SK-N-SH treated with all-trans-retinoic acid at 6 μM for 48 hours (cell line): ENCODE data around the gene NRAP.

Experiments used
- ATAC-seq: fragments of 200-7000 bp; cut with Tn5 transposase; 3 replicates; pipeline ENCODE4 v1.9.1; 2020; ENCODE audit warnings: mild to moderate bottlenecking, moderate library complexity
- CREB5 ChIP-seq: fragments of 250-450 bp; sonication (Bioruptor Pico); IDR thresholded peaks from 2 replicates; pipeline ENCODE4 v1.5.1; 2020; ENCODE audit warnings: low read depth, mild to moderate bottlenecking, moderate library complexity
- CSDC2 ChIP-seq: fragments of 250-450 bp; sonication (Bioruptor Pico); IDR thresholded peaks from 2 replicates; pipeline ENCODE4 v1.5.0; 2020; ENCODE audit warnings: mild to moderate bottlenecking, moderate library complexity
- CSRNP3 ChIP-seq: fragments of 250-450 bp; sonication (Bioruptor Pico); IDR thresholded peaks from 2 replicates; pipeline ENCODE4 v1.5.1; 2021; ENCODE audit warnings: mild to moderate bottlenecking, moderate library complexity
- ESRRG ChIP-seq: fragments of 250-450 bp; sonication (Bioruptor Pico); IDR thresholded peaks from 2 replicates; pipeline ENCODE4 v1.6.1; 2021; ENCODE audit warnings: mild to moderate bottlenecking
- GLIS3 ChIP-seq: fragments of 250-450 bp; sonication (Bioruptor Pico); IDR thresholded peaks from 2 replicates; pipeline ENCODE4 v1.5.0; 2020; ENCODE audit warnings: mild to moderate bottlenecking, moderate library complexity
- ISL1 ChIP-seq: fragments of 250-450 bp; sonication (Bioruptor Pico); IDR thresholded peaks from 2 replicates; pipeline ENCODE4 v2.1.2; 2022; ENCODE audit warnings: mild to moderate bottlenecking, moderate library complexity
- OSR1 ChIP-seq: fragments of 250-450 bp; sonication (Bioruptor Pico); IDR thresholded peaks from 2 replicates; pipeline ENCODE4 v1.8.0; 2022; ENCODE audit warnings: moderate library complexity, mild to moderate bottlenecking, inconsistent platforms
- PATZ1 ChIP-seq: fragments of 250-450 bp; sonication (Bioruptor Pico); IDR thresholded peaks from 2 replicates; pipeline ENCODE4 v1.8.0; 2020; ENCODE audit warnings: mild to moderate bottlenecking, moderate library complexity, borderline replicate concordance
- POU6F1 ChIP-seq: fragments of 250-450 bp; sonication (Bioruptor Pico); IDR thresholded peaks from 2 replicates; pipeline ENCODE4 v1.8.0; 2021; ENCODE audit warnings: low read depth, mild to moderate bottlenecking, moderate library complexity, borderline replicate concordance
- PPARA ChIP-seq: fragments of 250-450 bp; sonication (Bioruptor Pico); IDR thresholded peaks from 2 replicates; pipeline ENCODE4 v1.5.0; 2020; ENCODE audit warnings: mild to moderate bottlenecking, borderline replicate concordance
- RARB ChIP-seq: fragments of 250-450 bp; sonication (Bioruptor Pico); IDR thresholded peaks from 2 replicates; pipeline ENCODE4 v1.8.0; 2021; ENCODE audit warnings: mild to moderate bottlenecking, moderate library complexity
- SNAI2 ChIP-seq: fragments of 250-450 bp; sonication (Bioruptor Pico); IDR thresholded peaks from 2 replicates; pipeline ENCODE4 v1.5.0; 2020; ENCODE audit warnings: mild to moderate bottlenecking, moderate library complexity
- TCF4 ChIP-seq: fragments of 250-450 bp; sonication (Bioruptor Pico); IDR thresholded peaks from 2 replicates; pipeline ENCODE4 v1.8.0; 2021; ENCODE audit warnings: mild to moderate bottlenecking, moderate library complexity, borderline replicate concordance
- TOX ChIP-seq: fragments of 250-450 bp; sonication (Bioruptor Pico); IDR thresholded peaks from 2 replicates; pipeline ENCODE4 v1.8.0; 2021; ENCODE audit warnings: mild to moderate bottlenecking, moderate library complexity, borderline replicate concordance
- TSHZ2 ChIP-seq: fragments of 250-450 bp; sonication (Bioruptor Pico); IDR thresholded peaks from 2 replicates; pipeline ENCODE4 v1.5.0; 2020; ENCODE audit warnings: mild to moderate bottlenecking, moderate library complexity
- ZC3H10 ChIP-seq: fragments of 250-450 bp; sonication (Bioruptor Pico); IDR thresholded peaks from 2 replicates; pipeline ENCODE4 v1.5.1; 2021; ENCODE audit warnings: mild to moderate bottlenecking, moderate library complexity
- ZFP3 ChIP-seq: fragments of 250-450 bp; sonication (Bioruptor Pico); IDR thresholded peaks from 2 replicates; pipeline ENCODE4 v1.5.0; 2020; ENCODE audit warnings: mild to moderate bottlenecking, moderate library complexity
- ZFP30 ChIP-seq: fragments of 450-650 bp; formaldehyde crosslinking; IDR thresholded peaks from 2 replicates; pipeline ENCODE4 v1.5.0; 2022; ENCODE audit warnings: mild to moderate bottlenecking, moderate library complexity
- ZNF565 ChIP-seq: fragments of 450-650 bp; formaldehyde crosslinking; conservative IDR thresholded peaks from 2 replicates; pipeline ENCODE4 v1.5.0; 2020; ENCODE audit warnings: low read depth, mild to moderate bottlenecking, moderate library complexity
- ZNF70 ChIP-seq: fragments of 450-650 bp; formaldehyde crosslinking; IDR thresholded peaks from 2 replicates; pipeline ENCODE4 v1.5.0; 2020; ENCODE audit warnings: mild to moderate bottlenecking, moderate library complexity

The NRAP gene

GRCh38 chr10:113643183-113643582 lies 20.7 kb downstream of the NRAP start:
- TF ChIP-seq ESRRG (CRISPR knock-in tag) = no peak
- TF ChIP-seq TOX (CRISPR knock-in tag) = no peak
- no peak for TF ChIP-seq RARB (CRISPR knock-in tag)
- no peak for TF ChIP-seq ISL1 (CRISPR knock-in tag)
- TF ChIP-seq SNAI2 (CRISPR knock-in tag) = no peak
- no peak for TF ChIP-seq PPARA (CRISPR knock-in tag)
- no peak for TF ChIP-seq ZC3H10 (CRISPR knock-in tag)
- TF ChIP-seq CREB5 (CRISPR knock-in tag) = no peak
- TF ChIP-seq ZNF565 = no peak
- TF ChIP-seq TSHZ2 (CRISPR knock-in tag) = no peak
- no peak for TF ChIP-seq PATZ1 (CRISPR knock-in tag)
- no peak for TF ChIP-seq ZNF70 (CRISPR knock-in tag)
- no peak for TF ChIP-seq CSDC2
- TF ChIP-seq TCF4 (CRISPR knock-in tag) = no peak
- TF ChIP-seq ZFP30 = no peak
- no peak for TF ChIP-seq ZFP3 (CRISPR knock-in tag)
- ATAC-seq = no peak

GRCh38 chr10:113641702-113642101 lies 22.1 kb downstream of the NRAP start:
- TF ChIP-seq POU6F1 = no peak
- TF ChIP-seq TSHZ2 (CRISPR knock-in tag) = no peak
- TF ChIP-seq SNAI2 (CRISPR knock-in tag) = no peak
- no peak for TF ChIP-seq ZFP30
- no peak for TF ChIP-seq CSRNP3
- no peak for TF ChIP-seq CREB5 (CRISPR knock-in tag)
- no peak for TF ChIP-seq ZNF565
- TF ChIP-seq ZNF70 (CRISPR knock-in tag) = no peak
- TF ChIP-seq GLIS3 (CRISPR knock-in tag) = no peak
- TF ChIP-seq TCF4 (CRISPR knock-in tag) = no peak
- TF ChIP-seq RARB (CRISPR knock-in tag) = no peak
- no peak for TF ChIP-seq OSR1
- no peak for TF ChIP-seq PPARA (CRISPR knock-in tag)
- TF ChIP-seq ESRRG (CRISPR knock-in tag) = no peak
- no peak for ATAC-seq
